Endothelial cell of umbilical vein (primary cell): ENCODE results near the gene TUT1. TPM values are rescaled to one million over a fixed set of nuclear protein-coding genes. Genes with fewer than 3 reads are reported as not detected.

Experiments used
- BruUV-seq: library from RNA; stranded (reverse); fragments of 400-500 nt; replicated peaks from 2 replicates; lab custom pipeline; 2021; lab: Mats Ljungman, UMichigan
- CTCF ChIA-PET: fragments of 300-600, 350-600 bp; sonication (Branson Sonifier 250); formaldehyde crosslinking; loops from one replicate; lab custom pipeline; 2021; ENCODE audit warnings: antibody characterized with exemption, inconsistent platforms; lab: Charles Lee
- POLR2A ChIA-PET: fragments of 300-600, 350-600 bp; sonication (Branson Sonifier 250); formaldehyde crosslinking; loops from one replicate; lab custom pipeline; 2021; ENCODE audit warnings: antibody characterized with exemption, inconsistent platforms; lab: Charles Lee
- DNase-seq: peaks from one replicate; pipeline ENCODE4 v3.0.0-alpha.2; 2011; ENCODE audit warnings: low read depth, low spot score
- FAIRE-seq: peaks from 2 replicates; lab custom pipeline; 2011; peaks lifted over from hg19 to GRCh38; lab: Jason Lieb, UNC
- H2AFZ ChIP-seq: 2 replicates; pipeline ENCODE4 v1.6.0; 2012; ENCODE audit warnings: low read depth, low read length, control low read depth, inconsistent platforms
- H3K27ac ChIP-seq: 2 replicates; pipeline ENCODE4 v1.5.1; 2011; ENCODE audit warnings: low read depth, mild to moderate bottlenecking, control low read depth, low read length, moderate library complexity; ENCODE audit not compliant: insufficient read depth
- H3K27me3 ChIP-seq, 2 experiments: 2 replicates each; pipeline versions ENCODE4 v1.6.0 to v1.6.1; 2011; ENCODE audit warnings: low read length in 2 of 2, mixed read lengths in 1 of 2; ENCODE audit not compliant: control insufficient read depth in 2 of 2, insufficient read depth in 2 of 2
- H3K36me3 ChIP-seq, 2 experiments: 2 replicates in 1 of 2; 3 replicates in 1 of 2; pipeline ENCODE4 v1.5.1; 2011; ENCODE audit warnings: low read length in 2 of 2, mild to moderate bottlenecking in 1 of 2, moderate library complexity in 1 of 2; ENCODE audit not compliant: control insufficient read depth in 2 of 2, insufficient read depth in 2 of 2; ENCODE audit errors: extremely low read depth in 1 of 2
- H3K4me1 ChIP-seq: 3 replicates; pipeline ENCODE4 v1.5.1; 2011; ENCODE audit warnings: mild to moderate bottlenecking, low read length; ENCODE audit not compliant: control insufficient read depth, insufficient read depth; ENCODE audit errors: extremely low read depth
- H3K4me2 ChIP-seq: 2 replicates; pipeline ENCODE4 v1.6.1; 2011; ENCODE audit warnings: low read length, control low read depth, mixed read lengths; ENCODE audit not compliant: insufficient read depth
- H3K4me3 ChIP-seq, 3 experiments: fragments of 200-600 bp in 1 of 3; sonication (generic), shearing (Covaris generic) in 1 of 3; replicated peaks in 1 of 3; 2 replicates each; pipeline ENCODE4 v1.5.1; 2011 to 2016; ENCODE audit warnings: control low read depth in 3 of 3, low read length in 3 of 3, mild to moderate bottlenecking in 2 of 3, inconsistent platforms in 1 of 3, low read depth in 1 of 3, moderate library complexity in 1 of 3; ENCODE audit not compliant: insufficient read depth in 1 of 3
- H3K79me2 ChIP-seq: 2 replicates; pipeline ENCODE4 v1.6.0; 2012; ENCODE audit warnings: low read length, inconsistent platforms; ENCODE audit not compliant: control insufficient read depth, insufficient read depth
- H3K9ac ChIP-seq: replicated peaks from 2 replicates; pipeline ENCODE3; 2011; ENCODE audit warnings: low read length, control low read depth; ENCODE audit not compliant: insufficient read depth; ENCODE audit errors: extremely low read depth
- H3K9me1 ChIP-seq: replicated peaks from 3 replicates; pipeline ENCODE4 v1.6.0; 2011; ENCODE audit warnings: mild to moderate bottlenecking, low read length; ENCODE audit not compliant: control insufficient read depth, insufficient read depth; ENCODE audit errors: extremely low read depth
- H3K9me3 ChIP-seq: replicated peaks from 2 replicates; pipeline ENCODE4 v1.5.1; 2012; ENCODE audit warnings: low read length, inconsistent platforms; ENCODE audit not compliant: control insufficient read depth, insufficient read depth
- H4K20me1 ChIP-seq: replicated peaks from 2 replicates; pipeline ENCODE3; 2011; ENCODE audit warnings: mild to moderate bottlenecking, low read length; ENCODE audit not compliant: control insufficient read depth, insufficient read depth; ENCODE audit errors: extremely low read depth
- CTCF ChIP-seq, 2 donors: IDR thresholded peaks; 1 replicate in 1 of 2; 2 replicates in 1 of 2; pipeline ENCODE4 v1.5.1; 2011; ENCODE audit warnings: low read length in 2 of 2, mild to moderate bottlenecking in 2 of 2, moderate library complexity in 2 of 2, control low read depth in 1 of 2, inconsistent platforms in 1 of 2, low read depth in 1 of 2; ENCODE audit not compliant: insufficient read depth in 1 of 2; ENCODE audit errors: extremely low read depth in 1 of 2
- EZH2 ChIP-seq: IDR thresholded peaks from 2 replicates; pipeline ENCODE4 v1.6.1; 2012; ENCODE audit warnings: borderline replicate concordance, low read depth, mild to moderate bottlenecking, moderate library complexity, low read length, inconsistent platforms; ENCODE audit not compliant: severe bottlenecking
- POLR2A ChIP-seq: IDR thresholded peaks from 2 replicates; pipeline ENCODE4 v1.6.1; 2012; ENCODE audit warnings: low read depth, mild to moderate bottlenecking, control low read depth, low read length
- POLR2AphosphoS5 ChIP-seq: IDR thresholded peaks from 2 replicates; pipeline ENCODE4 v1.6.1; 2012; ENCODE audit warnings: low read depth, mild to moderate bottlenecking, control low read depth, low read length, moderate library complexity; ENCODE audit not compliant: insufficient read depth
- dilution Hi-C: fragments of 300-500 bp; cut with MboI; formaldehyde crosslinking; loops from one replicate; pipeline ENCODE4 v1.15.0; 2019; ENCODE audit warnings: low sequenced_read_pairs; ENCODE audit not compliant: extremely low pct_ligation_motif_present
- intact Hi-C: fragments of 100-400 bp; cut with micrococcal nuclease; formaldehyde crosslinking; loops from one replicate; pipeline ENCODE4 v1.10.0; 2022
- polyA plus RNA-seq, 4 experiments: library from polyadenylated mRNA; depleted of rRNA in 3 of 4; stranded (reverse) in 3 of 4; unstranded in 1 of 4; fragments of >200 nt; gene quantifications; 2 replicates each; pipeline versions ENCODE4 v1.2.1 to v1.2.3, GENCODE V29; 2011 to 2012; ENCODE audit warnings: missing spikeins in 1 of 4
- total RNA-seq: library from RNA; stranded (reverse); gene quantifications from 2 replicates; pipeline ENCODE4 v1.2.3, GENCODE V29; 2021

Gene TUT1
- total and polyA plus RNA-seq, 2 donors (not counting 3 experiments of a cell fraction or from before 2014, with no cell fraction given) = 12.7 to 16.9 TPM

GRCh38 chr11:62612366-62613290 lies 21.3 kb upstream of the TUT1 start, which contains the start of the genes EML3 and ROM1:
TSS of gene EML3 (minus strand) at chr11:62612775. CDS start at chr11:62612457, 318 bp downstream.
TSS of gene ROM1 (plus strand) at chr11:62613257. CDS start at chr11:62613282, 25 bp downstream.
- H3K4me1 ChIP-seq = peaks cover 22% of the 10 kb centered on the region
- FAIRE-seq (peak; percentile 92), DNase-seq (peak; percentile 80)
- no peaks in the 10 kb centered on the region for H3K9me3 ChIP-seq
- H3K27ac ChIP-seq = peak within 1 kb of the TSS; percentile 30
- H3K9ac ChIP-seq = peak within 1 kb of the TSS; percentile 57
- H3K36me3 ChIP-seq = peaks cover 0 to 11% of the 10 kb centered on the region in 2 experiments
- peak within 1 kb of the TSS; percentile 51 for H2AFZ ChIP-seq
- no TSS peak for BruUV-seq
- H3K27me3 ChIP-seq = no peaks in the 10 kb centered on the region
- ChIA-PET POLR2A (interaction anchor here (1.2 to 2.0 kb wide), 4 partner anchors 9 to 59 kb away, joined by 3 to 9 read pairs (median 4); partner anchors contain the start of genes B3GAT3, C11orf98, CSKMT and EEF1G), CTCF (interaction anchor here (0.5 to 5.7 kb wide), 17 partner anchors 9 to 640 kb away, joined by 3 to 48 read pairs (median 5); partner anchors contain the start of genes B3GAT3, C11orf98, CSKMT and EEF1G)
- H4K20me1 ChIP-seq = no peaks in the 10 kb centered on the region
- peak within 1 kb of the TSS; percentile 87 for H3K4me2 ChIP-seq
- dilution Hi-C loops = no loop called here
- TF ChIP-seq POLR2A = peak; percentile 41
- TF ChIP-seq POLR2AphosphoS5 = peak; percentile 83
- TF ChIP-seq CTCF (IDR thresholded peaks at IDR 0.05; ENCODE audit: extremely low read depth in 1 of 2, insufficient read depth in 1 of 2, low read depth in 1 of 2, low read length in 2 of 2) = peak; percentile 88 to 89
- no peak for TF ChIP-seq EZH2
- peaks cover 14% of the 10 kb centered on the region for H3K79me2 ChIP-seq
- no peaks in the 10 kb centered on the region for H3K9me1 ChIP-seq
- peak within 1 kb of the TSS; percentile 61 to 74 (median 67) for H3K4me3 ChIP-seq
- intact Hi-C loops = loop anchor here (1.0 to 5.0 kb wide), 7 partner anchors 9 to 215 kb away; partner anchors contain the start of genes B3GAT3, C11orf98, CSKMT and EEF1G
